Left colon (tissue), 2 donors: ENCODE measurements around the gene MARS1. TPM values are rescaled to one million over a fixed set of nuclear protein-coding genes. Genes with fewer than 3 reads are reported as not detected.

Source experiments
- ATAC-seq: fragments of 200-7000 bp; cut with Tn5 transposase; one replicate; pipeline ENCODE4 v1.9.1; 2020; ENCODE audit warnings: mild to moderate bottlenecking, moderate library complexity
- DNase-seq, 2 donors: peaks; one replicate each; pipeline ENCODE4 v3.0.0-alpha.2; 2020
- intact Hi-C, 2 donors: fragments of 100-400 bp; cut with DNase I in 1 of 2; cut with micrococcal nuclease in 1 of 2; formaldehyde crosslinking; loops; one replicate each; pipeline versions ENCODE4 v1.11.2 to v1.14.0; 2022; cut with DNase I, micrococcal nuclease
- total RNA-seq, 2 donors: library from RNA; stranded (reverse); fragmentation: NEBNext Ultra II Directional; extraction: Animal tissue kit (Norgen Biotek cat#: 25700); gene quantifications; one replicate each; pipeline ENCODE4 v1.2.1, GENCODE V29; 2021
- donor health status: DM: no; HTN: no; CAD: no.
- donor health status: DM: yes; HTN: yes; CAD: no.

Gene MARS1
- total RNA-seq, 2 donors from 2014 or later, result 89.3 to 125 TPM

DNA sequence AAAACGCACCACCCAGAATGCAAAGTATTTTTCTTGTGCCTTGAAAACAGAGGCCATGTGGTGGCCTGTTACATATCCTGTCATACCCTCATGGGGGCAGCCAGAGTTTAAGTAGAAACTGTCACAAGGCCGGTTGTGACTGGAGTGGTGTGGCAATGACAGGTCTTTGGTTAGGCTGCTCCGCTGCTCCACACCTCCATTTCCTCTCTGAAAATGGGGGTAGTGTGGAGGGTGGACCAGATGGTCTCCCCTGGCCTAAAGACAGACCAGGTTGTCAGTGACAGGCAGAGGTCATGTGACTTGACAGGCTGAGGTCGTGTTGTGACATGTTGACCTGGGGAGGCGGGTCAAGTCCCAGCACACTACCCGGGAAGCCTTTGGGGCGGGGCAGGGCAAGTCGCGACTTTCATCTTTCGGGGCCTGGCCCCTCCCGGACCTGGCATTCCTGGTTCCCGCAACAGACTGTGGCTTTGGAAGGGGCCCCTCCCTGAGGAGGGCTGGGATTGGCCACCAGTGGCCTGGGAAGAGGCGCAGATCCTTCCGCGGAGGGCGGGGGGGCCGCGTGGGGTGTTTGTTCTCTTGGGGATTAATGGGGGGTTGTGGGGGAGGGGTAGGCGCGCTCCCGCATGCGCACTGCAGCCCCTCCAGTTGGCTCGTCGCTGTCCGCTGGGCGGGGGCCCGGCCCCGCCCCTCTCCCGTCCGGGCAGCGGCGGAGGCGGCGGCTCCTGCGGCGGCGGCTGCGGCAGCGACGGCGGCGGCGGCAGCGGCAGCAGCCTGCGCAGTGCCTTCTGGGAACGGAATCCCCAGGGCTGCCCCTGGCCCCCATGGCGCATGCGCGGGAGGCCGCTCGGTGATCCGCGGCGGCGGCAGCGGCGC lies 34.4 kb downstream of the MARS1 start, which contains the start of gene MBD6:
MBD6 (plus strand) TSS at position 814 of the 876 bp plus-strand sequence. CDS start 1,480 bp downstream, outside the sequence.
- intact Hi-C loops, result no loop called here
- DNase-seq, result peak; percentile 95 to 96
- peak; percentile 48 for ATAC-seq

GRCh38 chr12:57522887-57523705 lies 35.2 kb downstream of the MARS1 start:
- DNase-seq (peak; percentile 66 to 74), ATAC-seq (peak; percentile 1)
- intact Hi-C loops, result no loop called here

DNA sequence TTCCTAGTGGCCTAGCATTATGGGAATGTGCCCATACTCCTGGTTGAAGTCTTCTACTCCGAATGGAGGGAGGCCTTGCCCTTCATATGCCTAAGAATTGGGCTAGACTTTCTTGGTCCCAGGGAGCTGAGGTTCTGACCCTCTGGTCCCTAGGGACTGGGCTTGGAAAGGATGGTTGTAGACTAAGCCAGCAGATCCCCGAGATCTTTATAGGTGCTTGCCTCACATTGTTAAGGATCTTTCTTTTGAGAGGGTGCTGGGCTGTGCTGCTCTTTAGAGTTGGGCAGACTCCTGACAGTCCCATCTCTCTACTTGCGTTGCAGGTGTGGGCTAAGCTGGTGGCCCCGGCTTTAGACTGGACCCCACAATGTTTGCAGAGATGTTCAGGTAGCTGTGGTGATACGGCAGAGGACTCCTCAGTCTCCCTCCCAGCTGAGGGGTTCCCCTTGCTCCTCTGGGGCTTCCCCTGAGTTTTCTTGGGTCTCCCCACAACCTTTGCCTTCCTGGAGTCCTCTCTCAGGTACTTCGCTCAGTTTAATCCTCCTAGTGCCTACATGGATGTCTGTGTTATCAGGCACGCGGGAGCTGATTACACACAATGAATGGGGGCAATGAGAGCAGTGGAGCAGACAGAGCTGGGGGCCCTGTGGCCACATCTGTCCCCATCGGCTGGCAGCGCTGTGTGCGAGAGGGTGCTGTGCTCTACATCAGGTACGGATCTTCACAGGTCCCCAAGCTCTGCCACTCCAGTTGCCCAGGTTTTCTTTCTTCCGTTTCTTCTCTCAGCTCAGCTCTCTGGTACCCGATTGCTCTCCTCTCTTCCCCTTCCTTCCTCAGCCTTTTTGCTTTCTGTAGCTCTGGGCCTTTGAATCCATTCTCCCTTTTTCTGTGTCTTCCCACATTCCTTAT lies 36.1 kb downstream of the MARS1 start:
- no peak for ATAC-seq
- intact Hi-C loops, result no loop called here
- no peak for DNase-seq

GRCh38 chr12:57524814-57525614 lies 37.1 kb downstream of the MARS1 start:
- intact Hi-C loops, result no loop called here
- DNase-seq (peak in 1 of 2 donors; percentile 28), ATAC-seq (no peak)

DNA sequence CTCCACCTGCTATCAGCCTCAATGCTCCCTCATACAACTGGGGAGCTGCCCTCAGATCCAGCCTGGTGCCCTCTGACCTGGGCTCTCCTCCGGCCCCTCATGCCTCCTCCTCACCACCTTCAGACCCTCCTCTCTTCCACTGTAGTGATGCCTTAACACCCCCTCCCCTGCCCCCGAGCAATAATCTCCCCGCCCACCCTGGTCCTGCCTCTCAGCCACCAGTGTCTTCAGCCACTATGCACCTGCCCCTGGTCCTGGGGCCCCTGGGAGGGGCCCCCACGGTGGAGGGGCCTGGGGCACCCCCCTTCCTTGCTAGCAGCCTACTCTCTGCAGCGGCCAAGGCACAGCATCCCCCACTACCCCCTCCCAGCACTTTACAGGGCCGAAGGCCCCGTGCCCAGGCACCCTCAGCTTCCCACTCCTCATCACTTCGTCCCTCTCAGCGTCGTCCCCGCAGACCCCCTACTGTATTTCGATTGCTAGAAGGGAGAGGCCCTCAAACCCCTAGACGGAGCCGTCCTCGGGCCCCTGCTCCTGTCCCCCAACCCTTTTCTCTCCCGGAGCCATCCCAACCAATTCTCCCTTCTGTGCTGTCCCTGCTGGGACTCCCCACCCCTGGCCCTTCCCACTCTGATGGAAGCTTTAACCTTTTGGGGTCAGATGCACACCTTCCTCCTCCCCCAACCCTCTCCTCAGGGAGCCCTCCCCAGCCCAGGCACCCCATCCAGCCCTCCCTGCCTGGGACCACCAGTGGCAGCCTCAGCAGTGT lies 37.9 kb downstream of the MARS1 start:
- ATAC-seq (no peak), DNase-seq (no peak)
- intact Hi-C loops, result no loop called here

GRCh38 chr12:57526477-57527126 lies 38.7 kb downstream of the MARS1 start:
- intact Hi-C loops, result no loop called here
- no peak for DNase-seq
- no peak for ATAC-seq

GRCh38 chr12:57527184-57527583 lies 39.3 kb downstream of the MARS1 start:
- DNase-seq (no peak), ATAC-seq (no peak)
- intact Hi-C loops, result no loop called here

GRCh38 chr12:57528176-57528575 lies 40.3 kb downstream of the MARS1 start:
- DNase-seq, result no peak
- intact Hi-C loops, result no loop called here
- no peak for ATAC-seq

- ATAC-seq (no peak), DNase-seq (no peak)
- intact Hi-C loops, result no loop called here
Measured at GRCh38 chr12:57528831-57529555, 41.1 kb downstream of the MARS1 start.

DNA sequence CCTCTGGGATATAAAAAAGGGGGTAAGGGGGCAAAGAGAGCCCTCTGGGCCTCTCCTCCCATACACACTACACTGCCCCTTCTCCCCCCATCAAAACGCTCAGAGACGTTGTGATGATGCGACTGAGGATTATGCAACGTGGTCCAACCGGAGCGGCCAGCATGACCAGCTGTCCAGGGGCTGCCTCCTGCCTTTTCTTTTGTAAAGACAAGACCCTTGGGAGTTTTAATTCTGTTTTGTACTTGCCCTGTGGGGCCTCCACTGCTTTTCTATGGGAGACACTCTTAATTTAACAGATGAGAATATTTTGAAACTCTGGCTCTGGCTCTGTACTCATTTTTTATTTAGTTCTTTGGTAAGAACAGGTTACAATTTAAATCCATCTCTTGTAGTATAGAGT lies 42.0 kb downstream of the MARS1 start:
- no peak for ATAC-seq
- intact Hi-C loops, result no loop called here
- no peak for DNase-seq

- no peak for DNase-seq
- no peak for ATAC-seq
- intact Hi-C loops, result no loop called here
Measured at GRCh38 chr12:57530396-57531142, 42.7 kb downstream of the MARS1 start.

DNA sequence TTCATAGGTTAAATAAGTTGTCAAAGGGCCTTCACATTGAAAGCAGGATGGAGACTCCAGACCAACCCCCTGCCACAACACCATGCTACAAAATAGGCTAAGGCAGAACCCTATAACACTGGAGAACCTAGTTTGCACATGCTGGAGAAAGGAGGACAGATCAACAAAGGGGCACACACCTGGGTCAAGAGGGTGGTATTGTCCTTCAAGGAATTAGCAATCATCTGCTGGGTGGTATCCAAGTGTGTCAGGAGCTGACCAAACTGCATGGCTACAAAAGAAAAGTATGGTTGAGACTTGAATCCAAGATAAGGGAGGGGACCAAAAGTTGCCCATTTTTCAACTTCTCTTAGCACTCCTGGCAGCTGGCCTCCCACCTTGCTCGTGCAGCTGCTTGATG lies 44.0 kb downstream of the MARS1 start:
- intact Hi-C loops, result no loop called here
- ATAC-seq (no peak), DNase-seq (no peak)

GRCh38 chr12:57533108-57533507 lies 45.2 kb downstream of the MARS1 start:
- intact Hi-C loops, result no loop called here
- DNase-seq (no peak), ATAC-seq (no peak)

DNA sequence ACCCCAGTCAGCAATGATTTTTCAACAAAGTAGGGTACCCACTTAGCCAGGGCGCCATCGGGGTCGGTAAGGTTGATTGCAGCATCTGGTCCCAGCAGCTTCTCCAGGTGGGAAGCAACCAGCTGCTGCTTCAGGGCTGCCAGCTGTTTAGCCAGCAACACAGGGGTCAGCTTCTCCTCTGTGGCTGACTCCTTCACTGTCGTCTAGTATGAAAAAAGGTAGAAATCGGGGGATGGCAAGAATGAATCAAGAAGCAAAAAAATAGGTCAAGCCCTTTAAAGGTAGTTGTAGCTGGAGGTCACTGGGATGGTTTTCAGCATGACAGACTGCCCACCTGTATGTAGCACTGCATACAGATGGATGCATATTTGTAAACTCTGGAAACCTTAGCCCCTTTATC lies 46.4 kb downstream of the MARS1 start:
- DNase-seq, result no peak
- intact Hi-C loops, result no loop called here
- ATAC-seq, result no peak

DNA sequence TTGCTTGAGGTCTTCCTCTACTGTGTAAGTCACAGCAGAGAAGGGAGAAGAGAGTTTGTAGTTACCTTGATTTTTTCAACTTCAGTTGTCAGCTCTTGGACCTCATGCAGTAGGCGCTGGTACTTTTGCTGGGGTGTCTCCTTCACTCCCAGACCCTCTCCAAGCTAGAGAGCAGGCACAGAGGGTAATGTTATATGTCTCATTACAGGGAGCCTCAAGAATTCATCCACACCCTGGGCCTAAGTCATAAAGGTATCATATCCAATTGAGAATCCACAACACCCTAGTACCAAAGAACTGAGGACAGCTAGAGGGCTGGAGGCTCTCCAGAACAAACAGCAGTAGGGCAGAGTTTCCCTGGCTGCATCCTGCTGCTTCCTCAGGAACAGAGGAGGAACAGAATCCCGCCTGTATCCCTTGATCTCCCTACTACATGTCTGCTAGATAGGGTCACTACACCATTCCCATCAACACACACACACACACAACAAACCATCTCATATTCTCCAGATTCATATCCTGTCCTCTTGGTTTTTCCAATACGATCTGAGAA lies 47.2 kb downstream of the MARS1 start:
- peak; percentile 66 for ATAC-seq
- no peak for DNase-seq
- intact Hi-C loops, result no loop called here
